OCI-LY1 (cell line): ENCODE measurements around the gene PPP1R2B.

Experiments
- H2AFZ ChIP-seq: fragments of 200-600 bp; sonication (generic), shearing (Covaris generic); 2 replicates; pipeline ENCODE4 v1.6.0; 2014; ENCODE audit warnings: antibody characterized with exemption, mild to moderate bottlenecking, low read length
- H3F3A ChIP-seq: fragments of 200-600 bp; sonication (generic), shearing (Covaris generic); 2 replicates; pipeline ENCODE4 v1.6.0; 2014; ENCODE audit warnings: mild to moderate bottlenecking, antibody characterized with exemption, low read length, moderate library complexity; ENCODE audit not compliant: insufficient read depth
- H3K27ac ChIP-seq: fragments of 200-600 bp; sonication (generic); 2 replicates; pipeline ENCODE4 v1.5.1; 2014; ENCODE audit warnings: low read length, mixed run types, mild to moderate bottlenecking, low read depth; ENCODE audit not compliant: poor library complexity, severe bottlenecking
- H3K27me3 ChIP-seq: fragments of 200-600 bp; sonication (generic); 2 replicates; pipeline ENCODE4 v1.6.0; 2014; ENCODE audit warnings: antibody characterized with exemption, mild to moderate bottlenecking, low read length, moderate library complexity; ENCODE audit not compliant: insufficient read depth
- H3K36me3 ChIP-seq: fragments of 200-600 bp; sonication (generic); 2 replicates; pipeline ENCODE4 v1.6.1; 2014; ENCODE audit warnings: mild to moderate bottlenecking, antibody characterized with exemption, low read length, moderate library complexity, mixed read lengths; ENCODE audit not compliant: insufficient read depth
- H3K4me1 ChIP-seq: fragments of 200-600 bp; sonication (generic); 2 replicates; pipeline ENCODE4 v1.5.1; 2014; ENCODE audit warnings: mild to moderate bottlenecking, low read length, moderate library complexity; ENCODE audit not compliant: insufficient read depth, severe bottlenecking
- H3K4me2 ChIP-seq: fragments of 200-600 bp; sonication (generic), shearing (Covaris generic); 2 replicates; pipeline ENCODE4 v1.6.1; 2014; ENCODE audit warnings: low read length
- H3K4me3 ChIP-seq: fragments of 200-600 bp; sonication (generic); 2 replicates; pipeline ENCODE4 v1.5.1; 2014; ENCODE audit warnings: low read length, low read depth, mild to moderate bottlenecking, mixed read lengths; ENCODE audit not compliant: poor library complexity, severe bottlenecking
- H3K79me2 ChIP-seq: fragments of 200-600 bp; shearing (Covaris generic); 2 replicates; pipeline ENCODE4 v1.6.1; 2016; ENCODE audit warnings: mixed run types, low read length, mixed read lengths; ENCODE audit not compliant: insufficient read depth
- H3K9ac ChIP-seq: fragments of 200-600 bp; sonication (generic), shearing (Covaris generic); 2 replicates; pipeline ENCODE4 v1.6.1; 2014; ENCODE audit warnings: mild to moderate bottlenecking, low read length, mixed read lengths
- H3K9me2 ChIP-seq: fragments of 200-600 bp; sonication (generic), shearing (Covaris generic); 2 replicates; pipeline ENCODE4 v1.6.1; 2014; ENCODE audit warnings: low read depth, mild to moderate bottlenecking, low read length, mixed read lengths
- H3K9me3 ChIP-seq: fragments of 200-600 bp; shearing (Covaris generic); 2 replicates; pipeline ENCODE4 v1.6.1; 2014; ENCODE audit warnings: low read length, mixed read lengths
- H4K20me1 ChIP-seq: fragments of 200-600 bp; sonication (generic), shearing (Covaris generic); 2 replicates; pipeline ENCODE4 v1.6.0; 2016; ENCODE audit warnings: mild to moderate bottlenecking, low read length; ENCODE audit not compliant: insufficient read depth
- EZH2 ChIP-seq: fragments of 200-600 bp; sonication (generic), shearing (Covaris generic); IDR thresholded peaks from 2 replicates; pipeline ENCODE4 v1.8.0; 2017; ENCODE audit warnings: borderline replicate concordance, mixed run types, mild to moderate bottlenecking, antibody characterized with exemption, low read length, moderate library complexity, mixed read lengths
- TF ChIP-seq, protein P1 (sequence below): fragments of 200-600 bp; sonication (generic), shearing (Covaris generic); IDR thresholded peaks from 2 replicates; pipeline ENCODE4 v1.5.1; 2017; ENCODE audit warnings: mild to moderate bottlenecking, antibody characterized with exemption, low read length, moderate library complexity, mixed read lengths

The PPP1R2B gene

DNA sequence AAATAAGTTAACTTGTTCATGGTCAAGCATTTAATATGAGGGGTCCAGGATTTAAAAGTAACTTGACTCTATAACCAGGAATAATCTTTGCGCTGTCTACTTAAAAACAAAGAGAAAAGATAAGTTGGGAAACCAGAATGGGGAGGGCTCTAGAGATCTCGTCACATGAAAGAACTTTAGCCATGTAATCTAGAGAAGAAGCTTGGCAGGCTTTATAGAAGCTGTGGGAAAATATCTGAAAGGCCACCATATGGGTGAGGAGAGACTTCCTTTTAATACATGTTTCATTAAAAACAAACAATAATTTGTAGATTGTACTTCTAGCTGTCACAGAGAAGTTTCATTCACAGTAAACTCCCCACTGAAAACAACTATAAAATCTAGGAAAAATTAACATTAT is 46.7 kb upstream of the PPP1R2B start:
- no peak for TF ChIP-seq EZH2
- TF ChIP-seq, protein P1, sequence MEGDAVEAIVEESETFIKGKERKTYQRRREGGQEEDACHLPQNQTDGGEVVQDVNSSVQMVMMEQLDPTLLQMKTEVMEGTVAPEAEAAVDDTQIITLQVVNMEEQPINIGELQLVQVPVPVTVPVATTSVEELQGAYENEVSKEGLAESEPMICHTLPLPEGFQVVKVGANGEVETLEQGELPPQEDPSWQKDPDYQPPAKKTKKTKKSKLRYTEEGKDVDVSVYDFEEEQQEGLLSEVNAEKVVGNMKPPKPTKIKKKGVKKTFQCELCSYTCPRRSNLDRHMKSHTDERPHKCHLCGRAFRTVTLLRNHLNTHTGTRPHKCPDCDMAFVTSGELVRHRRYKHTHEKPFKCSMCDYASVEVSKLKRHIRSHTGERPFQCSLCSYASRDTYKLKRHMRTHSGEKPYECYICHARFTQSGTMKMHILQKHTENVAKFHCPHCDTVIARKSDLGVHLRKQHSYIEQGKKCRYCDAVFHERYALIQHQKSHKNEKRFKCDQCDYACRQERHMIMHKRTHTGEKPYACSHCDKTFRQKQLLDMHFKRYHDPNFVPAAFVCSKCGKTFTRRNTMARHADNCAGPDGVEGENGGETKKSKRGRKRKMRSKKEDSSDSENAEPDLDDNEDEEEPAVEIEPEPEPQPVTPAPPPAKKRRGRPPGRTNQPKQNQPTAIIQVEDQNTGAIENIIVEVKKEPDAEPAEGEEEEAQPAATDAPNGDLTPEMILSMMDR, result no peak
- no peaks in the 10 kb centered on the region for H4K20me1 ChIP-seq
- no peaks in the 10 kb centered on the region for H3K4me1 ChIP-seq
- no peaks in the 10 kb centered on the region for H3F3A ChIP-seq
- no peak overlapping the region for H2AFZ ChIP-seq
- no peak overlapping the region for H3K4me3 ChIP-seq
- no peaks in the 10 kb centered on the region for H3K9me3 ChIP-seq
- H3K27me3 ChIP-seq, result no peaks in the 10 kb centered on the region
- no peak overlapping the region for H3K4me2 ChIP-seq
- no peaks in the 10 kb centered on the region for H3K9me2 ChIP-seq
- no peak overlapping the region for H3K9ac ChIP-seq
- H3K79me2 ChIP-seq, result no peaks in the 10 kb centered on the region
- H3K27ac ChIP-seq, result no peak overlapping the region
- H3K36me3 ChIP-seq, result no peaks in the 10 kb centered on the region

DNA sequence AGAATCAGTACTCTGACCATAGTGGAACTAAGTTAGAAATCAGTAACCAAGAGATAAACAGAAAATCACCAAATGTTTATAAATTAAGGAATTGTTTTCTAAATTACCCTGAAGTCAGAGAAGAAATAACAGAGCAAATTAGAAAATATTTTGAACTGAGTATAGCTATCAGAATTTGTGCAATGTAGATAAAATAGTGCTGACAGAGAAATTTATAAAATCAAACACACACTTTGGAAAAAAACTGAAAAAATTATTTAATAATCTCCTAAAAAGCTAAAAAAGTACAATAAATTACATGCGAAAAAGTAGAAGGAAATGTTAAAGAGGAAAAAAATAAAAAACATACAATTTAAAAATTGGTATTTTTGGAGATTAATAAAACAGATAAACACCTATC is 37.1 kb upstream of the PPP1R2B start:
- no peaks in the 10 kb centered on the region for H3K27me3 ChIP-seq
- H3K4me3 ChIP-seq, result no peak overlapping the region
- no peaks in the 10 kb centered on the region for H3K36me3 ChIP-seq
- no peaks in the 10 kb centered on the region for H4K20me1 ChIP-seq
- H2AFZ ChIP-seq, result no peak overlapping the region
- no peak overlapping the region for H3K9ac ChIP-seq
- H3K79me2 ChIP-seq, result no peaks in the 10 kb centered on the region
- H3K4me2 ChIP-seq, result no peak overlapping the region
- no peaks in the 10 kb centered on the region for H3K4me1 ChIP-seq
- H3K27ac ChIP-seq, result no peak overlapping the region
- no peaks in the 10 kb centered on the region for H3F3A ChIP-seq
- no peaks in the 10 kb centered on the region for H3K9me2 ChIP-seq
- TF ChIP-seq, protein P1, result no peak
- no peak for TF ChIP-seq EZH2
- H3K9me3 ChIP-seq, result no peaks in the 10 kb centered on the region

DNA sequence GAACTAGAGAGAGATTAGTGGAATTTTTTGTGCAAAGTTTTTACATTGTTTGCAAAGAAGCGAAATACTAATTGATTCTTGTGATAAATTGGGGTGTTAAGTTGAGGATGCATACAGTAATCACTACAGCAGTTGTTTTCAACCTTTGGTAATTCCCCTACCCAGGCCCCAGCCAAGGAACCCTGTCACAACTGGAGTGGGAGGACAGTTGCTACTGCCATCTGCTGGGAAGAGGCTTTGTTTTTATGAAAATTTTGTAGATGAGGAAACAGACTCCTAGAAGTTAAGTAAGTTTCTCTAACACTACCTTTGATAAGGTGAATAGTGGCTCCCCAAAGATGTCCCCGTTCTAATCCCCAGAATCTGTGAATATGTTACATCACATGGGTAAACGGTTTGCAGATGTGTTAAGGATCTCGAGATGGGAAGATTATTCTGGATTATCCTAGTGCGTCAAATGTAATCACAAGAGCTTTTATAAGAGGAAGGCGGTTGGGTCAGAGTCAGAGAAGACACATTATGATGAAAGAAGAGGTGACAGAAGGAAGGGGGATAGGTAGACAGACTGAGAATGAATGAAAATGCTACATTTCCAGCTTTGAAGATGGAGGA is 34.0 kb upstream of the PPP1R2B start:
- Histone ChIP-seq H3K27me3 (no peaks in the 10 kb centered on the region), H4K20me1 (no peaks in the 10 kb centered on the region)

More for the DNA sequence above, 34.0 kb upstream of the PPP1R2B start:
- Histone ChIP-seq H3K4me1 (no peaks in the 10 kb centered on the region), H3K4me2 (no peak overlapping the region), H3K79me2 (no peaks in the 10 kb centered on the region), H2AFZ (no peak overlapping the region), H3F3A (no peaks in the 10 kb centered on the region), H3K9ac (no peak overlapping the region), H3K9me2 (no peaks in the 10 kb centered on the region), H3K9me3 (no peaks in the 10 kb centered on the region), H3K4me3 (no peak overlapping the region), H3K27ac (no peak overlapping the region), H3K36me3 (no peaks in the 10 kb centered on the region)
- no peak for TF ChIP-seq EZH2
- TF ChIP-seq, protein P1, result peak; percentile 47; the same call in 1 of the 2 replicates
